DOHH2 (cell line): ENCODE data around the gene DCTN4.

Experiments used
- EZH2phosphoT487 ChIP-seq: fragments of 200-600 bp; sonication (generic); IDR thresholded peaks from 2 replicates; pipeline ENCODE4 v1.6.1; 2017; ENCODE audit warnings: borderline replicate concordance, mild to moderate bottlenecking, antibody characterized with exemption, low read length, moderate library complexity, mixed read lengths
- TF ChIP-seq, protein P1 (sequence below): fragments of 200-600 bp; sonication (generic); IDR thresholded peaks from one replicate; pipeline ENCODE4 v1.5.1; 2014; ENCODE audit warnings: antibody characterized with exemption, mild to moderate bottlenecking, low read depth, low read length; ENCODE audit not compliant: poor library complexity, severe bottlenecking

DNA sequence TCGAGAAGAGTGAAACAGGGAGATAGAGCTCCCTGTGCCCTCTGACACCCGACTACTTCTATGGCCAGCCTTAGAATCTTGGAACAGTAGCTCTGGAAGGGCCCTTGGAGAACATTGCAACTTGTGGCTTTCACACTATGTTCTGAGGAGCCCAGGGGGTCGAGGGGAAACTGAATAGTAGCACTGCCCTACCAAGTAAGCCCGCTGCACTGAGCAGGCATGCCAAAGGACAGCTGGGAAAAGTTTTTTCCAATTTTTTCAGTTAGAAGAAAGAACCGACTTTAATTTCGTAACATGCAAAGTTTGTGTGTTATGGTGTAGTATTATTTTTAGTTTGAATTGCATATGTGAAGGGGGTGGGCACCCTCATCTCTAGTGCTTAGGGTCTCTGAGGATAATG is 30.6 kb upstream of the DCTN4 start:
- TF ChIP-seq, protein P1, sequence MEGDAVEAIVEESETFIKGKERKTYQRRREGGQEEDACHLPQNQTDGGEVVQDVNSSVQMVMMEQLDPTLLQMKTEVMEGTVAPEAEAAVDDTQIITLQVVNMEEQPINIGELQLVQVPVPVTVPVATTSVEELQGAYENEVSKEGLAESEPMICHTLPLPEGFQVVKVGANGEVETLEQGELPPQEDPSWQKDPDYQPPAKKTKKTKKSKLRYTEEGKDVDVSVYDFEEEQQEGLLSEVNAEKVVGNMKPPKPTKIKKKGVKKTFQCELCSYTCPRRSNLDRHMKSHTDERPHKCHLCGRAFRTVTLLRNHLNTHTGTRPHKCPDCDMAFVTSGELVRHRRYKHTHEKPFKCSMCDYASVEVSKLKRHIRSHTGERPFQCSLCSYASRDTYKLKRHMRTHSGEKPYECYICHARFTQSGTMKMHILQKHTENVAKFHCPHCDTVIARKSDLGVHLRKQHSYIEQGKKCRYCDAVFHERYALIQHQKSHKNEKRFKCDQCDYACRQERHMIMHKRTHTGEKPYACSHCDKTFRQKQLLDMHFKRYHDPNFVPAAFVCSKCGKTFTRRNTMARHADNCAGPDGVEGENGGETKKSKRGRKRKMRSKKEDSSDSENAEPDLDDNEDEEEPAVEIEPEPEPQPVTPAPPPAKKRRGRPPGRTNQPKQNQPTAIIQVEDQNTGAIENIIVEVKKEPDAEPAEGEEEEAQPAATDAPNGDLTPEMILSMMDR = no peak
- TF ChIP-seq EZH2phosphoT487 = no peak
